Activated CD8-positive, alpha-beta memory T cell treated with anti-CD3 and anti-CD28 coated beads for 1 hour (primary cell): ENCODE data around the gene TMEM212.
"Not testable (repeated sequence)": the region's sequence is repeated elsewhere in the genome, so short reads cannot be mapped to it uniquely, and the experiment has no call there.

Experiments
- DNase-seq, 2 donors: peaks; one replicate each; pipeline ENCODE4 v3.0.0-alpha.2; 2020; ENCODE audit warnings: low read depth in 1 of 2; ENCODE audit errors: extremely low read depth in 1 of 2

The TMEM212 gene

GRCh38 chr3:171854649-171855305 is 11.6 kb downstream of the TMEM212 start:
- DNase-seq, result no peak

GRCh38 chr3:171858770-171859169 is 15.6 kb downstream of the TMEM212 start:
- not testable (repeated sequence) for DNase-seq

DNA sequence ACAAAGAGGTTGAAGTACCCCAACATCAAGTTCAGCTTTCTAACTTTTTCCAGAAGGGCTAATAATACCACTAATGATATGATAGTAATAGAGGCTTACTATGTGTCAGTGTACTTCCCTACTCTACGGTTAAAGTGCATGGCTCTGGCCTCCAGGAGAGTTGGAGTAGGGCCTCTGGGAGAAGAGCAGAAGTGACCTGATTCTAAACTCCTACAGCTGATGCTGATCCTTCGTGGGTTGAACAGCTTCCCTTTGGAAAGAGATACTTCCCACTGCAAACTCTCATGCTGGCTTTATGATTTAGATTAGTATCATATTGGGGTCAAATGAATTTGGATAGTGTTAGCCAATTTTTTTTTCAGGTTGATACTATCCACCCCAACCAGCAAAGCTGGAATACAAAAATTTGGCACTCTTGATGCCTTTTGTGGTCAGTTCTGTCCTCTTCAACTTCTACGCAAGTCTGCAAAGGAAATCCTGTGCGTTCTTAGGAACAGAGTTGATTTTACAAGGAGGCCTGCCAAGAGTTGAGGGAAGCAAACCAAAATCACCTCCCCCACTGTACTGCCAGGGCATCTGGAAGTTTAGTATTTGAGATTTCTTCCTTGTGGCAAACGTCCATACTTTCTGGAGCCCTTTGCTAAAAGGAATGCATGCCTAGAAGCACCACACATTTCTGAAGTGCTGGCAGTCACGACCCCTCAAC is 17.8 kb downstream of the TMEM212 start:
- no peak for DNase-seq

DNA sequence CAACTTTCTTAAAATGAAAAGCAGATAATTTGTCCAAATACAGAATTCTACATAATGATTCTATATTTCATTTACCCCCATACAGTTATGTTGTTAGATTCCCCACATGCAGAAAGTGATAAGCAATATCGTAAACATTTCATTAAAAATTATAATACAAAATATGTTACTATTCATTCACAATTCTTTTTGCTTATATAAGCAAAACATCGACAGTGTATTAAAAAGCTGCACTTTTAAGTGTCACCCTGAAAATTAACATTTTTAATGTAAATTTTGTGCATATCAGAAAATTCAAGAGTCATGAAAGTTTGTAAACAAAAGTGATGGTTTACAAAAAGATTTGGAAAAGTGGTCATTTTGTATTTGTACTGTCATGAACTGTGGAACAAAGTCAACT is 19.2 kb downstream of the TMEM212 start:
- DNase-seq, result no peak

GRCh38 chr3:171862993-171863521 is 19.9 kb downstream of the TMEM212 start:
- DNase-seq, result no peak

- DNase-seq, result no peak
Observed at GRCh38 chr3:171863920-171864319, 20.8 kb downstream of the TMEM212 start.

DNA sequence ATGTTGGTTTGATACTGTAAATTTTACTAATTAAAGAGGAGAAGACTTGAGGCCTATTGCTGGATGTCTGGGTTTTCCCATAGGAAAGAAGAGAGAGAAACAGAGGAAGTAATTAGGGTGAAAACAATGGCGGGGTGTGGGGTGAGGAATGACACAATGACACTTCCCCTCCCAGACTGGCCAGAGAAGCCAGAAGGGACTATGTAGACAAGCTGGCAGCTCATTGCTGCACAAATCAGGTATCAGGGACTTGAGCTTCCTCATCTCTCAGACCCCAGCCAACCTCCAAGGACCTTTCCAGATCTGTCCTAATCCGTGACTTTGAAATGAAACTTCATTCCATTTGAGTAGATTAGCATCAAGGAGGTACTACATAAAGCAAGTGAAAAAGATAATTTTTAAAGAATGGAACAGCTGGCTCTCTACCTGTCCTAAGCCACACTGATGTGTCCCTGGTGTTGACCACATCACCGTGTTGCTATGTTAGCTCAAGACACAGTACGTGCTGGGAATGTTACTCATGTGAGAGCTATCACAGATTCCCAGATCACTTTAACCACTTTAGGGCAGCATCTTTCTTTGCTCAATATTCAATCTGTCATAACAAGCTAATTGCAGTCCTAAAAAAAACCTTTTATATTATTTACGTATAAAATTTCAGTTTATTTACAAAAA is 22.2 kb downstream of the TMEM212 start:
- DNase-seq, result no peak

DNA sequence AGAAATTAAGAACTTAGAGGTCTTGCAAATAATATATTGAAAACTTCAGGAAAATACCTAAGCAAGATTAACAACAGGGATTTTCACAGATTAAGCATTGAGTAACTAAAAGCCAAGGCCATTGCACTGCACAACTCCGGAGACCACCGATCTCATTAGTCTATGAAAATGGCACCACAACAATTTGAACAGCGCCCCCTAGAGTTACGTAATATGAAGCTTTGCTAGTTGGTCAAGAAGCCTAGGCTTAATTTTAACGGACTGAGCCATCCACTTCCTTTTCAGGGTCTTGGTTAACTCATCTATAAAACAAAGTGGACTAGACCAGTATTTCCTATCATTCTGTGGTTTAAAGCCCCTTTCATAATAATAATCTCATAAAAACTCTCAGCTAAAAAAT is 24.8 kb downstream of the TMEM212 start:
- DNase-seq, result no peak

DNA sequence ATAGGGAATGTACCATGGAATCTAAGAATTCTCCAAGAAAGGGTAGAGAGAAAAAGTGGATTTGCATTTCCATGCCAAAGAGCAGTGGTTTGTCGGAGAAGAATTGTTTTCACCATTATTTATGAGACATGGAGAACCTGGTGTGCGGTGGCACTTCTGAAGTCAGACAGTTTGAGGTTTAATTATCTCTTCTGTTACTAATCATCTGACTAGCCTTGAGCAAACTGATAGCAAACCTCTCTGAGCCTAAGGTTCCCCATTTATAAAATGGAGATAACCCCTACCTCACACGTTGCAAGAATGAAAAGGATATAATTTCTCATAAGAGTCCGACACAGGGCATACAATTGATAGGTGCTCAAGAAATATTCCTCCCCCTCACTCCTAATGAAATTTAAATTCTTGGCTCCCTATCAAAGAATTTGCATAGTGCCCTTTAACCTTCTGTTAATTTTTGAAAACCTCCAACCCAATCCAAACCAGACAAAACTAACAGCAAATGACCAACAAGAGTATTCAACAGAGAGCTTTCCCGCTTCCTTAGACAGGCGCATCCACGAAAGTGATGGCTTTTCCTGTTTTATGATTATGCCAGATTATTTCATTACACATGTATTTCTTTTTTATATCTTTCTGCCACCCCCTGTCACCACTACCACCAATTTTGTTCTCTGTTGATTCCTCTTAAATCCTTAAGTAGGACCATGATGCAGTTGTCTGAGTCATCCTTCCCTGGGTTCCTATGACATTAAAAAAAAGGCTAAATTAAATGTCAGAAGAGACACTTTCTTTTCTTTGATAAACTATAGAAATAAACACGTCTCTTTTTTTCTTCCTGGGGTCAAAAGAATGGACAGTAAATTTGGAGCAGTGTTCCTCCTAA is 28.5 kb downstream of the TMEM212 start:
- no peak for DNase-seq

- DNase-seq, result no peak
Observed at GRCh38 chr3:171873580-171873979, 30.4 kb downstream of the TMEM212 start.

DNA sequence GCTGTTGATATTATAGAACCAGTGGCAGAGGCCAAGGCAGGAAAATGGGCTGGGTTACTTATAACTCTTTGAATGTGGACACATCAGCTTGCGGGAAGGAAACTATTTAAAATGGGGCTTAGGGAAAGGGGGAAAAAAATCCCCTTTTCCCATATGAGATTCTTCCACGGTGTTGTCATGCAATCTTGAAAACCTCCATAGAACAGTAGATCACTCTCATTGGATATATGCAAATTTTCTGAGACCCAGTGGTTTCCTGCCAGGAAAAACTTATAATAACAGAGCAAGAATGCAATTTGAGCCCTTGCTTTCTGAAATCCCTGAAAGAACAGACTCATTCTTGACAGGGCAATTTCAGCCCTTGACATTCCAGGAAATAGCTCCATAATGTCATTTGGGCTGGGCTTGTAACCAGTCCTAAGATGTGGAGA is 31.1 kb downstream of the TMEM212 start:
- no peak for DNase-seq

GRCh38 chr3:171874879-171875278 is 31.7 kb downstream of the TMEM212 start:
- no peak for DNase-seq

GRCh38 chr3:171875923-171876412 is 32.8 kb downstream of the TMEM212 start:
- DNase-seq, result no peak

GRCh38 chr3:171876680-171877147 is 33.6 kb downstream of the TMEM212 start:
- DNase-seq, result no peak

GRCh38 chr3:171878461-171879225 is 35.5 kb downstream of the TMEM212 start:
- no peak for DNase-seq

GRCh38 chr3:171879472-171879871 is 36.3 kb downstream of the TMEM212 start:
- no peak for DNase-seq

GRCh38 chr3:171880101-171880870 is 37.1 kb downstream of the TMEM212 start:
- no peak for DNase-seq

DNA sequence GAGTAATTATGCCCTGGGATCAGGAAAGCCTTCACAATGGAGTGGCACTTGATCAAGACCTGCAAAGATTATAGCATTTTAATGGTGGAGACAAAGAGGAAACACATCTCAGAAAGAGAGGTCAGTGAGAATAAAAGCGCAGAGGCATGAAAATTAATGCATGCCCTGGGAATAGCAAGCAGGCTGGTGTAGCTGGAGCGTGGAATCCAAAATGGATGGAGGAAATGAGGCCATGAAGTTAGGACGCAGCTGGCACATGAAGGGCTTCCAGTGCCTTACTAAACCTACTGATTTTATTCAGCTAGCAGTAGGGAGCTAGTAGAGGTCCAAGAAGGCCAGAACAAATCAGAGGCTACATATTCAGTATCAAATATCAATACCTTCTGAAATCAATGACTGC is 38.1 kb downstream of the TMEM212 start:
- DNase-seq, result no peak
